Measurements from ENCODE around the gene MBOAT7.
"Not testable (repeated sequence)": the region's sequence is repeated elsewhere in the genome, so short reads cannot be mapped to it uniquely, and the experiment has no call there.

MBOAT7 gene

GRCh38 chr19:54190503-54191010, 1.2 kb upstream of the MBOAT7 start:
- peak; percentile 99 to 100 for DNase-seq (ENCODE audit: low read depth in 1 of 2, low spot score in 1 of 2)

- DNase-seq (ENCODE audit: low read depth in 1 of 2, low spot score in 1 of 2) = peak; percentile 100
Measured at GRCh38 chr19:54189735-54190502, 539 bp upstream of the MBOAT7 start.

GRCh38 chr19:54188215-54188871, 1.0 kb downstream of the MBOAT7 start:
- peak in 1 of 2 donors; percentile 43 for DNase-seq (ENCODE audit: low read depth in 1 of 2, low spot score in 1 of 2)

- DNase-seq (ENCODE audit: low read depth in 1 of 2, low spot score in 1 of 2) = no peak
Measured at GRCh38 chr19:54186934-54187381, 2.4 kb downstream of the MBOAT7 start.

GRCh38 chr19:54186351-54186750, 3.0 kb downstream of the MBOAT7 start:
- no peak for DNase-seq (ENCODE audit: low read depth in 1 of 2, low spot score in 1 of 2)

GRCh38 chr19:54183431-54183830, 5.9 kb downstream of the MBOAT7 start:
- no peak for DNase-seq (ENCODE audit: low read depth in 1 of 2, low spot score in 1 of 2)

GRCh38 chr19:54181894-54182293, 7.5 kb downstream of the MBOAT7 start:
- DNase-seq (ENCODE audit: low read depth in 1 of 2, low spot score in 1 of 2) = not testable (repeated sequence)

GRCh38 chr19:54180691-54181091, 8.7 kb downstream of the MBOAT7 start:
- DNase-seq (ENCODE audit: low read depth in 1 of 2, low spot score in 1 of 2) = no peak

- no peak for DNase-seq (ENCODE audit: low read depth in 1 of 2, low spot score in 1 of 2)
Measured at GRCh38 chr19:54179921-54180461, 9.4 kb downstream of the MBOAT7 start.

- no peak for DNase-seq (ENCODE audit: low read depth in 1 of 2, low spot score in 1 of 2)
Measured at GRCh38 chr19:54179262-54179852, 10.0 kb downstream of the MBOAT7 start.

GRCh38 chr19:54178581-54179261, 10.7 kb downstream of the MBOAT7 start:
- no peak for DNase-seq (ENCODE audit: low read depth in 1 of 2, low spot score in 1 of 2)

- DNase-seq (ENCODE audit: low read depth in 1 of 2, low spot score in 1 of 2) = no peak
Measured at GRCh38 chr19:54173951-54174834, 15.2 kb downstream of the MBOAT7 start.

GRCh38 chr19:54173359-54173699, 16.1 kb downstream of the MBOAT7 start:
- DNase-seq (ENCODE audit: low read depth in 1 of 2, low spot score in 1 of 2) = no peak

- DNase-seq (ENCODE audit: low read depth in 1 of 2, low spot score in 1 of 2) = no peak
Measured at GRCh38 chr19:54172471-54173358, 16.7 kb downstream of the MBOAT7 start, which contains the start of gene TMC4. Gene TMC4 (minus strand): TSS chr19:54173160. CDS start chr19:54173117, 43 bp downstream.

- not testable (repeated sequence) for DNase-seq (ENCODE audit: low read depth in 1 of 2, low spot score in 1 of 2)
Measured at GRCh38 chr19:54171736-54172431, 17.5 kb downstream of the MBOAT7 start.

GRCh38 chr19:54169149-54169740, 20.1 kb downstream of the MBOAT7 start:
- no peak for DNase-seq (ENCODE audit: low read depth in 1 of 2, low spot score in 1 of 2)

GRCh38 chr19:54168174-54168917, 21.0 kb downstream of the MBOAT7 start:
- DNase-seq (ENCODE audit: low read depth in 1 of 2, low spot score in 1 of 2) = peak; percentile 77 to 90

All from stimulated activated CD4-positive, alpha-beta T cell treated with anti-CD3 and anti-CD28 coated beads, Interleukin-15, amount 100 ng/mL, for 1 hour (primary cell).